Liver (tissue), 9 donors: ENCODE results near the gene GUCY2D. TPM values are rescaled to one million over a fixed set of nuclear protein-coding genes. Genes with fewer than 3 reads are reported as not detected.

ENCODE experiments used
- DNase-seq: peaks from one replicate; pipeline ENCODE4 v3.0.0-alpha.2; 2017; ENCODE audit warnings: low spot score
- H3K27ac ChIP-seq, 2 donors: one replicate each; pipeline ENCODE4 v1.7.0; 2013; ENCODE audit warnings: inconsistent platforms in 2 of 2, low read length in 2 of 2, control low read depth in 1 of 2, low read depth in 1 of 2, mild to moderate bottlenecking in 1 of 2
- H3K27me3 ChIP-seq, 4 donors: one replicate each; pipeline versions ENCODE4 v1.6.1 to v1.7.0; 2013; ENCODE audit warnings: low read length in 3 of 4, inconsistent platforms in 1 of 4, mild to moderate bottlenecking in 1 of 4, moderate library complexity in 1 of 4; ENCODE audit not compliant: control insufficient read depth in 4 of 4, insufficient read depth in 4 of 4
- H3K36me3 ChIP-seq, 4 donors: one replicate each; pipeline versions ENCODE4 v1.6.1 to v1.7.0; 2013; ENCODE audit warnings: low read length in 3 of 4, mild to moderate bottlenecking in 3 of 4, low read depth in 1 of 4, moderate library complexity in 1 of 4; ENCODE audit not compliant: control insufficient read depth in 4 of 4, insufficient read depth in 3 of 4
- H3K4me1 ChIP-seq, 4 donors: one replicate each; pipeline versions ENCODE4 v1.6.1 to v1.7.0; 2013; ENCODE audit warnings: low read length in 3 of 4, mild to moderate bottlenecking in 3 of 4, moderate library complexity in 1 of 4; ENCODE audit not compliant: control insufficient read depth in 4 of 4, insufficient read depth in 4 of 4
- H3K4me3 ChIP-seq, 3 donors: one replicate each; pipeline versions ENCODE4 v1.6.1 to v1.7.0; 2013; ENCODE audit warnings: low read length in 3 of 3, control low read depth in 1 of 3, low read depth in 1 of 3, mild to moderate bottlenecking in 1 of 3
- H3K9ac ChIP-seq, 2 donors: one replicate each; pipeline ENCODE4 v1.7.0; 2013; ENCODE audit warnings: low read length in 2 of 2, mild to moderate bottlenecking in 2 of 2, moderate library complexity in 2 of 2, control low read depth in 1 of 2, low read depth in 1 of 2
- H3K9me3 ChIP-seq, 4 donors: one replicate each; pipeline versions ENCODE4 v1.6.1 to v1.7.0; 2013; ENCODE audit warnings: low read length in 3 of 4; ENCODE audit not compliant: control insufficient read depth in 4 of 4
- ATF3 ChIP-seq: IDR thresholded peaks from 2 replicates; pipeline ENCODE4 v1.6.1; 2016; ENCODE audit warnings: antibody characterized with exemption
- CTCF ChIP-seq: fragments of 150-350 bp; IDR thresholded peaks from 2 replicates; pipeline ENCODE4 v1.5.1; 2017; ENCODE audit warnings: improper control_type of control experiment, low read depth, low read length; ENCODE audit not compliant: missing input control
- EGR1 ChIP-seq, 2 donors: IDR thresholded peaks; 2 replicates each; pipeline ENCODE4 v1.6.1; 2016 to 2018; ENCODE audit warnings: antibody characterized with exemption in 2 of 2, low read depth in 2 of 2
- FOXA2 ChIP-seq: IDR thresholded peaks from 2 replicates; pipeline ENCODE4 v1.6.1; 2016; ENCODE audit warnings: antibody characterized with exemption
- GABPA ChIP-seq, 2 donors: IDR thresholded peaks in 1 of 2; conservative IDR thresholded peaks in 1 of 2; 2 replicates each; pipeline ENCODE4 v1.6.1; 2016; ENCODE audit warnings: antibody characterized with exemption in 2 of 2, mild to moderate bottlenecking in 1 of 2, moderate library complexity in 1 of 2
- HNF4A ChIP-seq, 2 donors: conservative IDR thresholded peaks; 2 replicates each; pipeline ENCODE4 v1.6.1; 2016; ENCODE audit warnings: antibody characterized with exemption in 2 of 2, mild to moderate bottlenecking in 2 of 2
- HNF4G ChIP-seq: IDR thresholded peaks from 2 replicates; pipeline ENCODE4 v1.6.1; 2016; ENCODE audit warnings: antibody characterized with exemption
- JUND ChIP-seq, 2 donors: IDR thresholded peaks; 2 replicates each; pipeline ENCODE4 v1.6.1; 2016; ENCODE audit warnings: antibody characterized with exemption in 2 of 2
- RAD21 ChIP-seq, 2 donors: IDR thresholded peaks; 2 replicates each; pipeline ENCODE4 v1.6.1; 2016; ENCODE audit warnings: antibody characterized with exemption in 2 of 2, mild to moderate bottlenecking in 2 of 2
- REST ChIP-seq: IDR thresholded peaks from 2 replicates; pipeline ENCODE4 v1.6.1; 2016; ENCODE audit warnings: antibody characterized with exemption, mild to moderate bottlenecking
- SP1 ChIP-seq: IDR thresholded peaks from 2 replicates; pipeline ENCODE4 v1.6.1; 2018; ENCODE audit warnings: antibody characterized with exemption, mild to moderate bottlenecking
- TAF1 ChIP-seq: conservative IDR thresholded peaks from 2 replicates; pipeline ENCODE4 v1.6.1; 2016; ENCODE audit warnings: antibody characterized with exemption, mild to moderate bottlenecking
- YY1 ChIP-seq: IDR thresholded peaks from 2 replicates; pipeline ENCODE4 v1.6.1; 2016; ENCODE audit warnings: antibody characterized with exemption, mild to moderate bottlenecking
- WGBS: extraction: QIAGEN DNeasy Blood & Tissue Kit; methylation state at CpG from one replicate; pipeline ENCODE4 v1.1.7; 2013; 5-methylcytosine and 5-hydroxymethylcytosine counted together
- polyA plus RNA-seq, 2 donors: library from polyadenylated mRNA; stranded (reverse) in 1 of 2; unstranded in 1 of 2; fragments of 200-250 nt in 1 of 2; fragments of >200 nt in 1 of 2; fragmentation: Nextera tagmentation in 1 of 2; extraction: Ambion mirVana in 1 of 2; gene quantifications; one replicate each; pipeline versions ENCODE4 v1.2.1 to v1.2.3, GENCODE V29; 2013 to 2015
- total RNA-seq, 2 donors: library from RNA; depleted of rRNA; stranded (reverse); fragments of >200 nt; gene quantifications; one replicate each; pipeline ENCODE4 v1.2.3, GENCODE V29; 2014
- donor health status: healthy.
- donor health status: healthy.
- donor health status: healthy.
- donor health status: healthy.
- donor health status: healthy.

Gene GUCY2D
- total and polyA plus RNA-seq, 4 donors, result 0.09 to 0.14 TPM; not detected in 2

- TF ChIP-seq EGR1 (IDR thresholded peaks at IDR 0.05; ENCODE audit: low read depth in 2 of 2), result no peak
- no peak for TF ChIP-seq TAF1
- TF ChIP-seq ATF3, result no peak
Observed at GRCh38 chr17:8063761-8064534, 61.5 kb downstream of the GUCY2D start (continued).

GRCh38 chr17:8064561-8065019 lies 62.2 kb downstream of the GUCY2D start:
- DNase-seq, result no peak
- WGBS, result 54% methylated on average over 6 of the region's 6 CpGs
- H3K4me3 ChIP-seq, result no peak overlapping the region
- H3K27me3 ChIP-seq, result peaks cover 0 to 38% (median 4%) of the 10 kb centered on the region in 4 donors
- peaks cover 3 to 5% (median 3%) of the 10 kb centered on the region in 4 donors for H3K4me1 ChIP-seq
- H3K36me3 ChIP-seq, result no peaks in the 10 kb centered on the region
- no peak overlapping the region for H3K9ac ChIP-seq
- TF ChIP-seq FOXA2 (no peak), YY1 (no peak), TAF1 (no peak), CTCF (no peak), REST (no peak), HNF4G (no peak), HNF4A (conservative IDR thresholded peaks at IDR 0.05) (no peak), RAD21 (IDR thresholded peaks at IDR 0.05) (no peak), ATF3 (no peak), EGR1 (IDR thresholded peaks at IDR 0.05; ENCODE audit: low read depth in 2 of 2) (no peak)
- H3K27ac ChIP-seq, result no peak overlapping the region
- no peaks in the 10 kb centered on the region for H3K9me3 ChIP-seq

GRCh38 chr17:8066841-8067775 lies 64.7 kb downstream of the GUCY2D start:
- Histone ChIP-seq H3K9ac (no peak overlapping the region), H3K36me3 (no peaks in the 10 kb centered on the region), H3K4me3 (no peak overlapping the region), H3K9me3 (no peaks in the 10 kb centered on the region), H3K27ac (no peak overlapping the region), H3K27me3 (peaks cover 4 to 46% (median 4%) of the 10 kb centered on the region in 4 donors), H3K4me1 (peaks cover 0 to 6% (median 3%) of the 10 kb centered on the region in 4 donors)
- TF ChIP-seq RAD21 (IDR thresholded peaks at IDR 0.05) (no peak), YY1 (no peak), GABPA (IDR thresholded peaks at IDR 0.05 in 1 of 2, conservative IDR thresholded peaks at IDR 0.05 in 1 of 2) (no peak), SP1 (no peak), JUND (IDR thresholded peaks at IDR 0.05) (no peak), EGR1 (IDR thresholded peaks at IDR 0.05; ENCODE audit: low read depth in 2 of 2) (no peak), CTCF (no peak)
- no peak for DNase-seq
- 45% methylated on average over 15 of the region's 15 CpGs for WGBS
